ENCODE results near the gene EYS. TPM values are rescaled to one million over a fixed set of nuclear protein-coding genes. Genes with fewer than 3 reads are reported as not detected.

Gene EYS
- total and polyA plus RNA-seq, 2 of the 13 experiments (the other 11 are each of a cell fraction or from before 2014, with no cell fraction given) = 0.04 to 0.07 TPM

GRCh38 chr6:63941747-63942470 lies 1765.1 kb downstream of the EYS start (continued):
- TF ChIP-seq, protein P1, sequence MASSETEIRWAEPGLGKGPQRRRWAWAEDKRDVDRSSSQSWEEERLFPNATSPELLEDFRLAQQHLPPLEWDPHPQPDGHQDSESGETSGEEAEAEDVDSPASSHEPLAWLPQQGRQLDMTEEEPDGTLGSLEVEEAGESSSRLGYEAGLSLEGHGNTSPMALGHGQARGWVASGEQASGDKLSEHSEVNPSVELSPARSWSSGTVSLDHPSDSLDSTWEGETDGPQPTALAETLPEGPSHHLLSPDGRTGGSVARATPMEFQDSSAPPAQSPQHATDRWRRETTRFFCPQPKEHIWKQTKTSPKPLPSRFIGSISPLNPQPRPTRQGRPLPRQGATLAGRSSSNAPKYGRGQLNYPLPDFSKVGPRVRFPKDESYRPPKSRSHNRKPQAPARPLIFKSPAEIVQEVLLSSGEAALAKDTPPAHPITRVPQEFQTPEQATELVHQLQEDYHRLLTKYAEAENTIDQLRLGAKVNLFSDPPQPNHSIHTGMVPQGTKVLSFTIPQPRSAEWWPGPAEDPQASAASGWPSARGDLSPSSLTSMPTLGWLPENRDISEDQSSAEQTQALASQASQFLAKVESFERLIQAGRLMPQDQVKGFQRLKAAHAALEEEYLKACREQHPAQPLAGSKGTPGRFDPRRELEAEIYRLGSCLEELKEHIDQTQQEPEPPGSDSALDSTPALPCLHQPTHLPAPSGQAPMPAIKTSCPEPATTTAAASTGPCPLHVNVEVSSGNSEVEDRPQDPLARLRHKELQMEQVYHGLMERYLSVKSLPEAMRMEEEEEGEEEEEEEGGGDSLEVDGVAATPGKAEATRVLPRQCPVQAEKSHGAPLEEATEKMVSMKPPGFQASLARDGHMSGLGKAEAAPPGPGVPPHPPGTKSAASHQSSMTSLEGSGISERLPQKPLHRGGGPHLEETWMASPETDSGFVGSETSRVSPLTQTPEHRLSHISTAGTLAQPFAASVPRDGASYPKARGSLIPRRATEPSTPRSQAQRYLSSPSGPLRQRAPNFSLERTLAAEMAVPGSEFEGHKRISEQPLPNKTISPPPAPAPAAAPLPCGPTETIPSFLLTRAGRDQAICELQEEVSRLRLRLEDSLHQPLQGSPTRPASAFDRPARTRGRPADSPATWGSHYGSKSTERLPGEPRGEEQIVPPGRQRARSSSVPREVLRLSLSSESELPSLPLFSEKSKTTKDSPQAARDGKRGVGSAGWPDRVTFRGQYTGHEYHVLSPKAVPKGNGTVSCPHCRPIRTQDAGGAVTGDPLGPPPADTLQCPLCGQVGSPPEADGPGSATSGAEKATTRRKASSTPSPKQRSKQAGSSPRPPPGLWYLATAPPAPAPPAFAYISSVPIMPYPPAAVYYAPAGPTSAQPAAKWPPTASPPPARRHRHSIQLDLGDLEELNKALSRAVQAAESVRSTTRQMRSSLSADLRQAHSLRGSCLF (CRISPR knock-in tag; IDR thresholded peaks at IDR 0.05; ENCODE audit: borderline replicate concordance) = no peak
- TF ChIP-seq SCMH1 (CRISPR knock-in tag; IDR thresholded peaks at IDR 0.05; ENCODE audit: borderline replicate concordance) (no peak), AKAP8 (CRISPR knock-in tag; IDR thresholded peaks at IDR 0.05) (no peak), STAT6 (CRISPR knock-in tag; IDR thresholded peaks at IDR 0.05; ENCODE audit: borderline replicate concordance) (no peak), ZNF772 (CRISPR knock-in tag; IDR thresholded peaks at IDR 0.05) (peak; percentile 30; the same call in 1 of the 2 replicates), MEIS2 (CRISPR knock-in tag; IDR thresholded peaks at IDR 0.05) (no peak), MAFF (IDR thresholded peaks at IDR 0.05; ENCODE audit: low read depth, low read length) (no peak), ZNF546 (CRISPR knock-in tag; conservative IDR thresholded peaks at IDR 0.05) (no peak), ZNF629 (CRISPR knock-in tag; conservative IDR thresholded peaks at IDR 0.05) (no peak), ZFP36L2 (CRISPR knock-in tag; IDR thresholded peaks at IDR 0.05) (no peak), POLR2AphosphoS2 (IDR thresholded peaks at IDR 0.05; ENCODE audit: low read depth, low read length) (no peak), SSRP1 (CRISPR knock-in tag; IDR thresholded peaks at IDR 0.05) (no peak), RCOR2 (CRISPR knock-in tag; IDR thresholded peaks at IDR 0.05) (peak; percentile 71; the same call in 1 of the 2 replicates), ZNF841 (CRISPR knock-in tag; IDR thresholded peaks at IDR 0.05; ENCODE audit: borderline replicate concordance) (no peak), SMYD3 (CRISPR knock-in tag; IDR thresholded peaks at IDR 0.05) (no peak), TARDBP (CRISPR knock-in tag; IDR thresholded peaks at IDR 0.05) (peak; percentile 78; the same call in 1 of the 2 replicates), RBM39 (IDR thresholded peaks at IDR 0.05; ENCODE audit: low read depth, low read length, poor library complexity, severe bottlenecking) (no peak)
- TF ChIP-seq, protein P2, sequence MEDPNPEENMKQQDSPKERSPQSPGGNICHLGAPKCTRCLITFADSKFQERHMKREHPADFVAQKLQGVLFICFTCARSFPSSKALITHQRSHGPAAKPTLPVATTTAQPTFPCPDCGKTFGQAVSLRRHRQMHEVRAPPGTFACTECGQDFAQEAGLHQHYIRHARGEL (CRISPR knock-in tag; IDR thresholded peaks at IDR 0.05) = no peak
- TF ChIP-seq, protein P3, sequence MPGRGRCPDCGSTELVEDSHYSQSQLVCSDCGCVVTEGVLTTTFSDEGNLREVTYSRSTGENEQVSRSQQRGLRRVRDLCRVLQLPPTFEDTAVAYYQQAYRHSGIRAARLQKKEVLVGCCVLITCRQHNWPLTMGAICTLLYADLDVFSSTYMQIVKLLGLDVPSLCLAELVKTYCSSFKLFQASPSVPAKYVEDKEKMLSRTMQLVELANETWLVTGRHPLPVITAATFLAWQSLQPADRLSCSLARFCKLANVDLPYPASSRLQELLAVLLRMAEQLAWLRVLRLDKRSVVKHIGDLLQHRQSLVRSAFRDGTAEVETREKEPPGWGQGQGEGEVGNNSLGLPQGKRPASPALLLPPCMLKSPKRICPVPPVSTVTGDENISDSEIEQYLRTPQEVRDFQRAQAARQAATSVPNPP (CRISPR knock-in tag; IDR thresholded peaks at IDR 0.05) = no peak
- TF ChIP-seq, protein P4, sequence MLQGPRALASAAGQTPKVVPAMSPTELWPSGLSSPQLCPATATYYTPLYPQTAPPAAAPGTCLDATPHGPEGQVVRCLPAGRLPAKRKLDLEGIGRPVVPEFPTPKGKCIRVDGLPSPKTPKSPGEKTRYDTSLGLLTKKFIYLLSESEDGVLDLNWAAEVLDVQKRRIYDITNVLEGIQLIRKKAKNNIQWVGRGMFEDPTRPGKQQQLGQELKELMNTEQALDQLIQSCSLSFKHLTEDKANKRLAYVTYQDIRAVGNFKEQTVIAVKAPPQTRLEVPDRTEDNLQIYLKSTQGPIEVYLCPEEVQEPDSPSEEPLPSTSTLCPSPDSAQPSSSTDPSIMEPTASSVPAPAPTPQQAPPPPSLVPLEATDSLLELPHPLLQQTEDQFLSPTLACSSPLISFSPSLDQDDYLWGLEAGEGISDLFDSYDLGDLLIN (CRISPR knock-in tag; IDR thresholded peaks at IDR 0.05; ENCODE audit: borderline replicate concordance) = no peak

Data from HepG2 (cell line).